GM21367 (cell line): ENCODE results near the gene MED27.

Experiments used
- ATAC-seq: cut with Tn5 transposase; IDR thresholded peaks from one replicate; pipeline ENCODE4 v1.9.1; 2021; ENCODE audit not compliant: unreplicated experiment

Gene MED27

DNA sequence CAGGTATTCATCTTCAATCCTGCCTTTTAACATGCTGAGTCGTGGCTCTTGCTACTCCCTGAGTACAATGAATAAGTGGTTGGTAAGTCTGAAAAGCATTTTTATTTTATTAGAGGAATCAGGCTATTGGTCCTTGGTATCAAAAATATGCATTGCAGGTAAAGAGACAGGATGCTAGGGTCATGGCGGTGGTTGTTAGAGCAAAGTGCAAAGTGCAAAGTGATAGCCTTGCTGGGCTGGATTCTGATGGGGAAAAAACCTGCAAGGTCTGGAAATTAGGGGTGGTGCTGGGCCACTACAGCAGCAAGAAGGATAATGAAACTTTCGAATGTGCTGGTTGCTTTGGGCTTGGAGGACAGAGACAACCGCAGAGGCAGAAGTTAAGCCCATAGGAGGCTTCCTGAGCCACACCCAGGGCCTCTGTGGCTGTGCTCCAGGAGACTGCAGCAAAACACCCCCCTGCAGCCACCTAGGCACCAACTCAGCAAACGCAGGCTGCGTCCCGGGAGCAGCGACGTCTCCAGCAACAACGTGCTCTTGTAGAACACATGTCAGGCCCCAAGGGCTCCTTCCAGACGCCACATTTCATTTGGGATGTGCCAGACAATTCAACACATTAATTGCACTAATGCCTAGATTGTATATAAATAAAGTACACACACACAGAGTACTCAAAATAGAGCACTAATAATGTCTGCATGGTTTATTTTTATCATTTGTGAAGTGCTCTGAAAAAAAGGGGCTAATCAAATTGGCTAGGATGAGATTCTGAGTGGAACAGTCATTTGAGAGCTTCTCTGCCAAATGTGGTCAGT, 190.0 kb downstream of the MED27 start:
- no peak for ATAC-seq

DNA sequence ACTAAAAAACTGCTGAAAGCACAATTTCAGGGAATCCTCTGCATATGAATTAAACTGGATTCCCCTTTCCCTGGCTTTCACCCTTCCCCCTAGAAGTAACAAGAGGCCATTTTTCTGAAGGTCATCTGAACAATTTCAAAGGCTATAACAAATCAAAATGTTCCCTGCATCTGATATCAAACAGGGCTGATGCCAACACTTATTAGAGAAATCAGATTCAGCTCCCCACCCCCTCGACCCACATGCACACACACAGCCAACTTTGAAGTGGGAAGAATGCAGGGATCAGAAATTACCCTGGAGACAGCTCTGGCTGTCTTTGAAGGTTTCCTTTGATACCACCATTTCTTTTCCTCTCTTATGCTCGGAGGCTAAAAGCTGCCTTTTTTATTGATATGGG, 190.7 kb downstream of the MED27 start:
- ATAC-seq: no peak

DNA sequence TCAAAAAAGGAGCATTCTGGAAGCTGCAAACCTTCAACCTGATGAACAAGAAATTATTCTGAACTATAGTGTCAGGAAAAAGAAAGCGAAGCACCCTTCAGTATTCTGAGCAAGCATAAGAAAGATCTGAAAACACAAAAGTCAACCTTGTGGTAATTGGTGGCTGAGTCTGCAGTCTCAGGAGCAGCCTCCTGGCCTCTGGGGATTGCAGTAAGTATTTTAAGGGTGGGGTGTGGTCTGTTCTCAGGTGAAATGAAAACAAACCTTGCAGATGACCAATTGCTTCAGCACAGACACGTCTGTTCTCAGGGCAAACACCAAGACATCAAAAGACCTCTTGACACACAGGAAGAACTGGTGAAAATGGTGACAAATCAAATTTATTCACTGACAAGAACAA, 192.0 kb downstream of the MED27 start:
- no peak for ATAC-seq

DNA sequence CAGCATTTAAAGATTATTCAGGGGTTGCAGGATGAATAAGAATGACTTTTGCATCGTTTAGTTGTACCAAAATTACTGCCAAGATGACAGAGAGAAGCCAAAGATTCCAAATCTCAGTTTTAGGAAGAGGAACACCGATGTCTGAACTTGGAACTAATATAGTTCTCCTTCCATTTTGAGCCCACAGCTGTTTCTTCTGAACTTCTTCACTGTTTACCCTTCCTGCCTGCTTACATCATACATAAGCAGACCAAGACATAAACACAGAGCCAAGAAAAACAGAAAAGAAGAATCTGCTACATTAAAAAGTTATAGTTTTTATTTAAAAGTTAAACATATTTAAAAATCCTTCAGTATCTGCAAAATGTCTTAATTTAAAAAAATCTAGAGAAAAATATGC, 192.8 kb downstream of the MED27 start:
- no peak for ATAC-seq

DNA sequence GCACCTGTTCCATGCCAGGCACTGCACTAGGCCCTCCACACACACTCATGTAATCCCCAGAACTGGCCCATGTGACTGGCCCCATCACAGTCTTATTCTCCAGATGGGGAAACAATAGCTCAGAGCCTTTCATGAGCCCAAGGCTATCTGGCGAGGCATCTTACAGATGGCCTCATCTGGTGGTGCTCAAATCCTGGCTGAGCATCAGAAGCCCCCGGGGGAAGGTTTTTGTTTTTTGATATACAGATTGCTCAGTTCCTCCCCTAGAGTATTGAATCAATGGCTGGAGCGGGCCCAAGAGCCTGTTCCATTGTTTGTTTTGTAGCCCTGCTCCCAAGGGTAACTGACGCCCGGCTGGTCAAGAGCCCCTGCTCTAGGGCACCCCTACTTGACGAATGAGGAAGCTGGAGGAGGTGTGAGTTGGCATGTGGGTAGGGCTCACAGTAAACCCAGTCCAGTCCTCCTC, 194.5 kb downstream of the MED27 start:
- ATAC-seq: no peak

DNA sequence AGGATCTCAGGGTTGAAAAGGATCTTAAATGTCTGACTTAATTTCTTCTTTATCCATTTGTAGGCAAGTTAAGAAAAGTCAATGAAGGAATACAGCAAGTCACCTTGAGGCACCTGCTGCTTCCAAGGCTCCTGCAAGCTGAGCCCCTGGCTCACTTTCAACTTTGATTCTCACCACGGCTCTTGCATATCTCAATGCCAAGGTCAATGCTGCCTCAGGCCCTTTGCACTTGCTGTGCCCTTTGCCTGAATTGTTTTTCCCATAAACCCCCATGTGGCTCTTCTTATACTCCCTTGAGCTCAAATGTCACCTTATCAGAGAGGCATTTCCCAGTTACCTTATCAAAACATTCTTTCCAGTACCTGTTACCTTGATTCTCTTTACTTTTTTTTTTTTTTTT, 195.4 kb downstream of the MED27 start:
- ATAC-seq: no peak

DNA sequence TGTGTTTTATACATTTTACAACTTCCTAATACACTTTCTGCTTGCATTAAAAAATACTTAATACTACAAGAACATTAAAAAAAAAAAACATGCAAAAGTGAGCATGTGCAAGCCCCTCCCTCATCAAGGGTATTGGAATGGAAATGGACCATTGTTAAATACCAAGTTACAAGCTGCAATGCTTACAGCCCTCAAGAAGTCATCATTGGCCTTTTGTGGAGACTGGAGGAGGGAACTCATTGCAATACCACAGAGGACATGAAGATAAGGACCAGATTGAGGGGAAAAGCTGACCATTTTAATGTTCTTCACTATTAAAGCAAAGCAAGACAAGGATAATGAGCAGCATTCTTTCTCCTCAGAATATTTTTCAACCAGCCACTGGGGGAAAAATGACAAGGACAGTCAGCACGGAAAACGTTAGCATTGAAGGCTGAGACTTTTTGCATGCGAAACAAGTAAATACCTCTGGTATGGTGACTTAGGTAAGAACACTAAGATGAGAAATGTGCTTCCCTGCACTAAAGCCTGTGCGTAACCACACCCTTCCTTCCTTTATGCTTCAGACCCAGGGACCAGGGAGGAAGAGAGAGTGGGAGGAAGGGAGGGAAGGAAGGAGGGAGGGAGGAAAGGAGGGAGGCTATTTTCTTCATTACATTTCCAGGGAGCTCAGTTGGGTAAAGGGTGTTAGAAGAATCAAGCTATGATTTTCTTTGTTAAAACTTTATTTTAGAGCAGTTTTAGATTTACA, 198.7 kb downstream of the MED27 start:
- ATAC-seq: no peak

DNA sequence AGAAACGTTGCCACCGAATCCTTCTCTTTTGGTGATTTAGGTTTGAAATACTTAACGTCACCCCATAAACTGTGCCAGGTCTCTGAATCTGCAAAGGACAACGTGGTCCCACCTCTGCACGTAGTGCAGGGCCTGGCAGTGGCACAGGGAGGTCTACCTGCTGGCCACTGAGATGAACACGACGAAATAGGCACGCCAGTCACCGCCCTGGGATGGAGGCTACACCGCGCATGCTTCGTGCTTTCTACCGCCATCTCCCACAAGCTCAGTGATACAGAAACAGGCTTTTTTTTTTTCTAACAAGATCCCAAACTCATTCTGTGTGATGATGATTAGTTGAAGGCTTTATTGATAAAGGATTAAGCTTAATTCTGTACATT, 199.8 kb downstream of the MED27 start:
- ATAC-seq: no peak

DNA sequence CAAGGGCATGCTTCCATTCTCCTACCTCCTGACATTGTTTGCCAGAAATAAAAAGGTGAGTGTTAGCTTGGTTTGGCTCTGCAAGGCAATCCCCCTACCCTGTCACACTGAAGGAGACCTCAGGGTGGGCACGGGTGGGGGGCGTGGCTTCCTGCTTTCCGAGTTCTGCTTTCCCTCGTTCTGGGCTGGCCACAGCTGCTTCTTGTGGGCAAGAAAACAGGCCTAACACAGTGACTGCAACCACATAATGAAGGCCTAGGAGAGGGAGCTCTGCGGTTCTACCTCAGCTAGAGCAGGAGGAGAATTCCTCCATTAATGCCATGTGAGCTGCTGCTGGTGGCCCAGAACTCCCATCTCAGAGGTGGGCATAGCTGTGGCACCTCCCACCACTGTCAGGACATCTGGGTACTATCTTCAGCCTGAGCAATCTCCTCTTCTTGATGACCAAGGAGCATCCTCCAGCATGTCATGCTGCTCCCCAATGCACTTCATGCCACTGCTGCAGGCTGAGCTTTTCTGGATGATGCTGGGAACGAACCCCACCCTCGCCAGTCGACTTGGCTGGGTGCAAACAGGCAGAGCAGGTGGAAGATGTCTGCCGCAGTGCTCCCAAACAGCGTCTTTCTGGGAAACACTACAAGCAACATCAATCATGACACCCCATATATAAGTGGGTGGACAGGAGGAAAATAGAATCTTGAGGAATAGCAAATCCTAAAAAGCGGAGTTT, 200.3 kb downstream of the MED27 start:
- ATAC-seq: no peak

DNA sequence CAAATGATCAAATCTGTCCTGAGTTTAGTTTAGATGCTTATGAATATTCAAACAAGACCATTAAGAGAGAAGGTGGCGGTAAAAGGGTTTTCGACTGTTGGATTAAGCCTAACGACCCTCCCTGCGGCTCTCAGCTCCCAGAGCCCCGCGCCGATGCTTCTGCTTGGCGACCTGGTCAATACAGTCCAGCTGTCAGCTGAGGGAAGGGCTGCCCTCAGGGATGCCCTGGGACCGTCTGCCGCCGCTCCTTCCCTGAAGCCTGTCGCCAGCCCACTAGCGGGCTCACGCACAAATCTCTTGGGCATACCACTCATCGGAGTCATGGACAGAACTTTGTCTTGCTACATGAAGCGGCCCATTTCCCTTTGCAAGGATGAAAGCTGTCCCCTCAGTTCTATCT, 203.2 kb downstream of the MED27 start:
- no peak for ATAC-seq

DNA sequence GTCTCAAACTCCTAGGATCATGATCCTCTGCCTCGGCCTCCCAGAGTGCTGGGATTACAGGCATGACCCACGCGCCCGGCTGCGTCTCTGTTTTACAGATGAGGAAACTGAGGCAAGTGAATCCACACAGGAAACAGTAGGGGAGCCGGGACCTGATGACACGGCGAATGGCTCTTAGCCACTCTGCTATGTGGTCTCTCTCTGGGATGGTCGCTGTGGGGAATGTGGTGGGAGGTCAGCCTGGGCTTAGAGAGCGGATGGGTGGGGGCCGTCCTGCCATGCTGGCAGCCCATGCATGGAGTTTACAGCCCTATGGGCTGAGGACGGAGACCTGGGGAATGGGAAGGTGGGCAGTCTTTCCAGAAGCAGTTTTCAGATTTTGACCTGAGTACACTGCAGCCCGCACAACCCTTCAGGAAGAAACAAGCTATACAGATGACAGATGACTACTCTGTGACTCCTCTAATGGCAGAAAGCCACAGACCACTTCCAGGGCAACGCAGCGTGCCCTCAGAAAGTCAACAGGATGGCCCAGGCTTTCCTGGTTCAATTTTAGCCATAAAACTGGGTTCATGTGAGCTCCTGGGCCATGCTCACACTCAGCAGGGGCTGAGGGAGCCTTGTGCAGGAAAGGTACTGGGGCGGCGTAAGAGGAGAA, 203.7 kb downstream of the MED27 start:
- ATAC-seq: no peak

DNA sequence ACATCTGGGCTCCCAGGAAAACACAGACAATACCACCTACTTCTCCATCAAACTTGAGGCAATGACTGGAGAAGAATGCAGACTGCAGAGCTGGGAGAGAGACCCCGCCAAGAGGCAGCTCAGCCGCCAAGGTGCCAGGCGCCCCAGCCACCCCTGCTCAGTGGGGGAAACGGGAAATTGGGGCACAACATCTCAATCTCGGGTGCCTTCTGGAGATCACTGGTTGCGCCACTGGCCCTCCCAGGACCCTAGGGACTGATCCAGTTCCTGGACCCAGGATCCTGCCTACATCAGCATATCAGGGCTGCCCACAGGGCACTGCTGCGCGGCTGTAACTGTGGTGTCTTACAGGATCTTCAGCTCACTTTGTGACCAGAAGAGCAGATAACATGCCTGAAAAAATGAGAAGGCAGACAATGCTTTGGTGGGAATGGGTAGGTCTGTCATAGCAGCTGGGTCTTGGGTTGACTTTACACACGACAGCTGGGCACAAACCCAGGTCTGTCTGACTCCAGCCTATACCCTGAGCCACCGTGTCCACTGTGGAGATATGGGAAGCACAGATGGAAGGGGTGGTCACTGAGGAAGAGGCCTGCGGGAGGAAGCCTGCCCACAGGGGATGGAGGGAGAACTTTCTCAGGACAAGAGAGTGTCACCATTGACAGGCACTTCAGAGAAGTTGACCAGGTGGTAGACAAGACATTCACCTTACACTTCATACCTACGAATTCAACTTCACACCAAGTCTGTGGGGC, 204.6 kb downstream of the MED27 start:
- no peak for ATAC-seq

DNA sequence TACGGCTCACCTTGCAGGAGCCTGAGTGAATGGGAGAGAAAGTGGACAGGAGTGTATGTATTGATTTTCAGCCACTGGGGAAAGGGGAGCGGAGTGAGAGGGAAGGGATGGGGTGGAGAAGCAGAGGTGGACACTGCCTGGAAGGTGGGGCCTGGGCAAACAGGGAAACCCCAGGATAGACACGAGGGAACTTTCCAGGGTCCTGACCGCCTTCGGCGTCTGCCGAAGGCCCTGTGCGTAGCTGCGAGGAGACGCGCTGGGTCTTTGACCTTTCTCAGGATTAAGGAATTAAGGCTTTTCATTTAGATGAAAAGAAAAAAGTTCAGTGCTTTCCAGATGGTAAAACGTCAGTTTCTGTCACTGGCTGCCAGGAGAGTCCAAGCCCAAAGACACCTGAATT, 205.2 kb downstream of the MED27 start:
- ATAC-seq: no peak

DNA sequence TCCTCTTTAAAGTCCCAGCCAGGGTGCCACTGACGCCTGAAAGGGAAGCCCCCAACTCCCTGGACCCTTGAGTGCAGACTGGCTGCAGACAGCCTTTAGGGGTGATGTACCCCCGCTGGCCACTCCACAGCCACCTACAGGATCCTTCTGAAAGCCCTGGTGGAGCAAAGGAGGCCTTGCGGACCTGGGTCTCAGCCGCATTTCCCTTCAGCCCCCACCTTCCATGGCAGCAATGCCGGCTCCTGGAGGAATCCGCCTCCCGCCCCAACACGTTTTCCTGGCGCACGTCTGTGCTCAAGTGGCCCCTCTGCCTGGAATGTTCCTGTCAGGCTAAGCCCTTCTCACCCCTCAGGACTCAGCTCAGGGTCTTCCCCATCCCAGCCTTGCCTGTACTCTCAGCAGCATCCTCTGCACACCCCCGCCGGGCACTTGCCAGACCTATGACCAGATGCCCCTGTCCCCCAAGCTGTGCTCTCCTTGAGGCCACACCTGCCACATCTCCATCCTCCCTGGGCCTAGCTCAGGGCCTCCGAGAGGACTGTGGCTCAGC, 205.7 kb downstream of the MED27 start:
- ATAC-seq: no peak

DNA sequence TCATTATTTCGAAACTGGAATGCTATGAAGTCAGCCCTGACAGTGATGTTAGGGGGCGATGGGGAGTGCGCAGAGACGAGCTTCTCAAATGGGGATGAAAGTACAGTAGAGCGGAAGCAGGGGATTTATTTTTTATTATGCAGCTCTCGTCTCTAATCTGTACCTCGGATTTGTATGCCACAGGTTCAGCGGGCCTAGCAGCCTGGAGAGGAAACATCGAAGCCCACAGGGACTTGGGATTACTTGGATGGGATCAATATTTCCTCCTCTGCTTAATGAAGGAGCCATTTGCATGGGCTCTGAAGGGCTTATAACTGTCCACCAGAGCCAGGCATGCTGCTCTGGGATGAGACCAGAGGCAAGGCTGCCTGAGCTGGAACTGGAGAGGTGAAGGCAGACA, 206.3 kb downstream of the MED27 start:
- no peak for ATAC-seq

DNA sequence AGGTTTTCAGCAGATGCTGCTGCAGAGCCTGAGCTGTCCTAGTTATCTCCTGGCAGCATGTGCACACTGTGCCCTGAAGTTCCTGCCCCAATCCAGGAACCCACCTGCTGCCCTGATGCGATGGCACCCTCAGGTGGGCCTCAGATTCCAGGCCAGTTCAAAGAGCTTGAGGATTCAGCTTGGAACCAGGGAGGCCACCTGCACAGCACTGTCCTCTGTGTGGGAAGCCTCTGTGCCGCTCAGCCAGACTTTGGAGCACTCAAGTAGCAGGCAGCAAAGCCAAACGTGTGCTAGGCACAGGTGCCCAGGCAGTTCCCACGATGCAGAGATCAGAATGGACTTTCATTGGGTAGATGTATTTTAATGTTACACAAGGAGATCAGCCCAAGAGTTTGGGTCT, 207.0 kb downstream of the MED27 start:
- no peak for ATAC-seq

DNA sequence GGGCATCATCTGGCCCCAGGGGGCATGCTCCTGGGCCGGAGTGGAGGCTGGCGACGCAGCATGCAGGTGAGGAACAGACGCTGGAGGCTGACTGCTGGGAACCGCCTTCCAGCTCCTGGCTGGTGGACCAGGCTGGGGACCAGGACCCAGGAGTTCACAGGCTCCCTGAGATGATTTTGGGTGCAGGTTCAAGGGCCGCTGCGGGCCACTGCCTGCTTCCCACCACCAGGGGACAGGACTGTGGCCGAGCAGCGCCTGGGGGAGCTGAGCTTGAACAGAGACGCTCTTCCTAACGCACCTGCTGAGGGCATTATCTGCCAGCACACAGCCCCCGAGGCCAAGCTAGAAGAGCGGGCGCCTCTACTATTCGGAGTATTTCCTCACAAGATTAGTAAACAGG, 207.7 kb downstream of the MED27 start:
- no peak for ATAC-seq

DNA sequence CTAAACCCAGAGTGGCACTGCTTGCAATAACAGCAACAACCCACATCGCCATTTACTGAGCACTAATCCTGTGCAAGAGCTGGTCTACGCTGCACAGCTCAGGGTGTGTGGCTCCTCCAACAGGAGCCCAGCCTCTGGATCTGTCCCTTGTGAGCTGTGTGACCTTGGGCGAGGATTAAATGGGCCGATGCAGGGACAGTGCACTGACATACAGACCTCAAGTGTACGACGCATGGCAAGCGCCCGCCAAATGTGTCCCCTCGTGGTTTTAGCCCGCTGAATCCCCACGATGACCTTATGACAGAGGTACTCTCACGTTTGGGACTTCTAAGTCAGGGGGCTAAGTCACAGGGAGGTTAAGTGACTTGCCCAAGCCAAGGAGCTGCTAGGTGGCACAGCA, 209.5 kb downstream of the MED27 start:
- ATAC-seq: no peak

DNA sequence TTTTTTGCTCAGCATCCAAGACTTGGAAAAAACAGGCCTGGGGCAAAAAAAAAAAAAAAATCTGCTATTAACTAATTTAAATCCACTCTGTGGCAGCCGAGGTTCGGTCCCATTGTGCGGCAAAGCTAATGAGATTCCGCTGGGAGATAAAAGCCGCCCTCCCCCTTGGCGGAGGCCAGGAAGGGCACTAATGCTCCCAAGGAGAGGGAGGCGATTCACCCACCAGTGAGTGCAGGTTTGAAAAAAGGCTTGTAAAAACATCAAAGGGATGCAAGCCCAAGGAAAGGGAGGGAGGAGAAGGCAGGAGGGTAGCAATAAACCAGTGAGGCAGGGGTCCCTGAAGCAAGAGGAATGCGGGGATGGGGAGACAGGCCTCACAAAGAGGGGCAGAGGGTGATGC, 210.3 kb downstream of the MED27 start:
- ATAC-seq: no peak

DNA sequence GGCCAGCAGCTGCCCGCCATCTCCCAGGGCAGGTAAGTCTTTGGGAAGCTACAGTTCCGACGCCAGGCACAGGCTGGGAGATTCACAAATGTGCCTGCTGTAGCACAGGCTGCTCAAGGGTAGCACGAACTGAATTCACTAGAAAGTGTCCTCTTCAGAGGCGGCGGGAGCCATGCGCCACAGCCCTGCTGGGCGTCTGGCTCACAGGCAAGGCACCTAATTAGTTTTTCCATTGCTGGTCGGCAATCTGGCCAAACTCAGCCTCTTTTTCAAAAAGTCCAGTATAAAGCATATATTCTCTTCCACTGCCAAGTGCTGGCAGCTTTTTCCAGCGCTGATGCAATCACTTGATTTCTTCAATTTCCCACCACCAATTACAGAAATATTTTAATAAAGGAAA, 210.9 kb downstream of the MED27 start:
- no peak for ATAC-seq
